GM12878 (cell line): ENCODE data around the gene EIF1. TPM values are rescaled to one million over a fixed set of nuclear protein-coding genes. Genes with fewer than 3 reads are reported as not detected.

Source experiments
- BHLHE40 ChIP-seq, 2 experiments: fragments of 450-650 bp in 1 of 2; IDR thresholded peaks; 2 replicates each; pipeline ENCODE4 v1.6.1; 2011 to 2017; ENCODE audit warnings: low read depth in 2 of 2, borderline replicate concordance in 1 of 2, improper control_type of control experiment in 1 of 2, low read length in 1 of 2, mild to moderate bottlenecking in 1 of 2
- CHD4 ChIP-seq: fragments of 200-600 bp; sonication (generic); IDR thresholded peaks from 2 replicates; pipeline ENCODE4 v1.6.1; 2016; ENCODE audit warnings: mild to moderate bottlenecking
- FOXK2 ChIP-seq: fragments of 450-650 bp; IDR thresholded peaks from 2 replicates; pipeline ENCODE4 v1.6.1; 2017; ENCODE audit warnings: mild to moderate bottlenecking, moderate library complexity
- HDGF ChIP-seq: fragments of 450-650 bp; IDR thresholded peaks from 2 replicates; pipeline ENCODE4 v1.6.1; 2016; ENCODE audit warnings: antibody characterized with exemption
- MTA3 ChIP-seq: IDR thresholded peaks from 2 replicates; pipeline ENCODE4 v1.6.1; 2012; ENCODE audit warnings: low read length, inconsistent platforms, borderline replicate concordance
- NR2C1 ChIP-seq: fragments of 450-650 bp; IDR thresholded peaks from 2 replicates; pipeline ENCODE4 v1.6.1; 2017; ENCODE audit warnings: antibody characterized with exemption, mild to moderate bottlenecking, moderate library complexity
- NR2F1 ChIP-seq: fragments of 450-650 bp; conservative IDR thresholded peaks from 2 replicates; pipeline ENCODE4 v1.6.1; 2017; ENCODE audit warnings: mild to moderate bottlenecking
- RBBP5 ChIP-seq: fragments of 200-600 bp; sonication (generic); conservative IDR thresholded peaks from 2 replicates; pipeline ENCODE4 v1.6.1; 2016
- RUNX3 ChIP-seq: IDR thresholded peaks from 2 replicates; pipeline ENCODE4 v1.6.1; 2012; ENCODE audit warnings: low read length, inconsistent platforms
- SMARCA5 ChIP-seq: fragments of 450-650 bp; IDR thresholded peaks from 2 replicates; pipeline ENCODE4 v1.6.1; 2017; ENCODE audit warnings: mild to moderate bottlenecking
- polyA plus RNA-seq, 11 experiments: library from polyadenylated mRNA; depleted of rRNA in 4 of 11; unstranded in 6 of 11; stranded (reverse) in 5 of 11; fragments of >200 nt; fragmentation: Nextera tagmentation in 4 of 11; fragmentation: Illumina TruSeq in 1 of 11; extraction: Ambion mirVana in 4 of 11; extraction: Trizol in 1 of 11; gene quantifications; 1 replicate in 1 of 11; 2 replicates in 10 of 11; pipeline versions ENCODE4 v1.2.1 to v1.2.3, GENCODE V29; 2011 to 2016; ENCODE audit warnings: inconsistent platforms in 2 of 11, missing spikeins in 2 of 11, low read depth in 1 of 11
- total RNA-seq, 4 experiments: library from RNA; depleted of rRNA in 3 of 4; stranded (reverse); fragments of >200 nt in 3 of 4; fragmentation: Illumina TruSeq in 1 of 4; extraction: Trizol in 1 of 4; gene quantifications; 2 replicates each; pipeline versions ENCODE4 v1.2.1 to v1.2.3, GENCODE V29; 2013 to 2021
- TF ChIP-seq, protein P1 (sequence below): fragments of 450-650 bp; IDR thresholded peaks from 2 replicates; pipeline ENCODE4 v1.6.1; 2018; ENCODE audit warnings: borderline replicate concordance, mild to moderate bottlenecking; ENCODE audit not compliant: partially characterized antibody
- TF ChIP-seq, protein P2 (sequence below): IDR thresholded peaks from 2 replicates; pipeline ENCODE4 v1.6.1; 2012; ENCODE audit warnings: improper control_type of control experiment, low read depth, low read length; ENCODE audit not compliant: insufficient replicate concordance
- TF ChIP-seq, protein P3 (sequence below): fragments of 450-650 bp; IDR thresholded peaks from 2 replicates; pipeline ENCODE4 v1.6.1; 2017; ENCODE audit warnings: antibody characterized with exemption, mild to moderate bottlenecking, moderate library complexity
- TF ChIP-seq, protein P4 (sequence below): fragments of 450-650 bp; formaldehyde crosslinking; IDR thresholded peaks from 2 replicates; pipeline ENCODE4 v1.4.0; 2020; ENCODE audit warnings: mild to moderate bottlenecking, moderate library complexity

Gene EIF1
- total and polyA plus RNA-seq, 10 of the 15 experiments (the other 5 are each of a cell fraction or from before 2014, with no cell fraction given), result 39.4 to 815 (median 480) TPM

DNA sequence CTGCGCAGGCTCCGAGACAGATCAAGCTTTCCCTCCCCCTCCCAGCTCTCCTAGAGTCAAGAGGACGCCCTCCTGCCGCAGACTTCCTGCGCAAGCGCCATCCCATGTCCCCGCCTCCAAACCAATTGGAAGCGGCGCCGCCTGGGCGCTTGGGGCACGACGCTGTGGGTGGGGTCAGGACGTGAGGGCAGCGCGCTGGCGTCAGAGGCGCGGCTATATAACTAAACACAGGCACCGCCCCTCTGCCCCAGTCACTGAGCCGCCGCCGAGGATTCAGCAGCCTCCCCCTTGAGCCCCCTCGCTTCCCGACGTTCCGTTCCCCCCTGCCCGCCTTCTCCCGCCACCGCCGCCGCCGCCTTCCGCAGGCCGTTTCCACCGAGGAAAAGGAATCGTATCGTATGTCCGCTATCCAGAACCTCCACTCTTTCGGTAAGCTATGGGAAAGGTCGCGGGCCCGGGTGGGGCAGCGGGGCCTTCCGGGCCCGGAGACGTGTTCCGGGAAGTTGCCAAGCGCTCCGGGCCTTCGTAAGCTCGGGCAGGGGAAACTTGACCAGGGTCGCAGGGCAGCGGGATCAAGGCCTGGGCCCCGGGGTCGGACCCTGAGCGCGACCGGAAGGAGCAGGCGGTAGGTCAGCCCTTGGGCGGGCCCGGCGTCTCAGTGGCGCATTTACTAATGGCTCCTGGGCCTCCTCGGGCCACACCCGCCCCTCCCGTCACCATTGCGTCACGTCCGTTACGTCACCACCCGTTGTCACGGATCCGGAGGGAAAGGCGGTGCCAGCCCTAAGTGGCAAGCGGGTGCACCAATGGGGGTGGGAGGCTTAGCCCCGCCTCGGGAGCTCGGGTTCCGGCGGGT lies at the start of gene EIF1 (continued):
- TF ChIP-seq MTA3 (0 out of 2 replicates have a peak, but pooled peaks have one; percentile 57), RUNX3 (no peak), NR2C1 (peak; percentile 92), NR2F1 (peak; percentile 91), BHLHE40 (IDR thresholded peaks at IDR 0.05; ENCODE audit: borderline replicate concordance in 1 of 2, low read depth in 2 of 2, low read length in 1 of 2) (peak in 1 of 2 experiments; percentile 72; a peak in 3 of 4 replicates), CHD4 (no peak), SMARCA5 (peak; percentile 84), FOXK2 (peak; percentile 45), HDGF (peak; percentile 94), RBBP5 (peak; percentile 80)
- TF ChIP-seq, protein P1, sequence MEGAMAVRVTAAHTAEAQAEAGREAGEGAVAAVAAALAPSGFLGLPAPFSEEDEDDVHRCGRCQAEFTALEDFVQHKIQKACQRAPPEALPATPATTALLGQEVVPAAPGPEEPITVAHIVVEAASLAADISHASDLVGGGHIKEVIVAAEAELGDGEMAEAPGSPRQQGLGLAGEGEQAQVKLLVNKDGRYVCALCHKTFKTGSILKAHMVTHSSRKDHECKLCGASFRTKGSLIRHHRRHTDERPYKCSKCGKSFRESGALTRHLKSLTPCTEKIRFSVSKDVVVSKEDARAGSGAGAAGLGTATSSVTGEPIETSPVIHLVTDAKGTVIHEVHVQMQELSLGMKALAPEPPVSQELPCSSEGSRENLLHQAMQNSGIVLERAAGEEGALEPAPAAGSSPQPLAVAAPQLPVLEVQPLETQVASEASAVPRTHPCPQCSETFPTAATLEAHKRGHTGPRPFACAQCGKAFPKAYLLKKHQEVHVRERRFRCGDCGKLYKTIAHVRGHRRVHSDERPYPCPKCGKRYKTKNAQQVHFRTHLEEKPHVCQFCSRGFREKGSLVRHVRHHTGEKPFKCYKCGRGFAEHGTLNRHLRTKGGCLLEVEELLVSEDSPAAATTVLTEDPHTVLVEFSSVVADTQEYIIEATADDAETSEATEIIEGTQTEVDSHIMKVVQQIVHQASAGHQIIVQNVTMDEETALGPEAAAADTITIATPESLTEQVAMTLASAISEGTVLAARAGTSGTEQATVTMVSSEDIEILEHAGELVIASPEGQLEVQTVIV, result peak; percentile 58
- TF ChIP-seq, protein P2, sequence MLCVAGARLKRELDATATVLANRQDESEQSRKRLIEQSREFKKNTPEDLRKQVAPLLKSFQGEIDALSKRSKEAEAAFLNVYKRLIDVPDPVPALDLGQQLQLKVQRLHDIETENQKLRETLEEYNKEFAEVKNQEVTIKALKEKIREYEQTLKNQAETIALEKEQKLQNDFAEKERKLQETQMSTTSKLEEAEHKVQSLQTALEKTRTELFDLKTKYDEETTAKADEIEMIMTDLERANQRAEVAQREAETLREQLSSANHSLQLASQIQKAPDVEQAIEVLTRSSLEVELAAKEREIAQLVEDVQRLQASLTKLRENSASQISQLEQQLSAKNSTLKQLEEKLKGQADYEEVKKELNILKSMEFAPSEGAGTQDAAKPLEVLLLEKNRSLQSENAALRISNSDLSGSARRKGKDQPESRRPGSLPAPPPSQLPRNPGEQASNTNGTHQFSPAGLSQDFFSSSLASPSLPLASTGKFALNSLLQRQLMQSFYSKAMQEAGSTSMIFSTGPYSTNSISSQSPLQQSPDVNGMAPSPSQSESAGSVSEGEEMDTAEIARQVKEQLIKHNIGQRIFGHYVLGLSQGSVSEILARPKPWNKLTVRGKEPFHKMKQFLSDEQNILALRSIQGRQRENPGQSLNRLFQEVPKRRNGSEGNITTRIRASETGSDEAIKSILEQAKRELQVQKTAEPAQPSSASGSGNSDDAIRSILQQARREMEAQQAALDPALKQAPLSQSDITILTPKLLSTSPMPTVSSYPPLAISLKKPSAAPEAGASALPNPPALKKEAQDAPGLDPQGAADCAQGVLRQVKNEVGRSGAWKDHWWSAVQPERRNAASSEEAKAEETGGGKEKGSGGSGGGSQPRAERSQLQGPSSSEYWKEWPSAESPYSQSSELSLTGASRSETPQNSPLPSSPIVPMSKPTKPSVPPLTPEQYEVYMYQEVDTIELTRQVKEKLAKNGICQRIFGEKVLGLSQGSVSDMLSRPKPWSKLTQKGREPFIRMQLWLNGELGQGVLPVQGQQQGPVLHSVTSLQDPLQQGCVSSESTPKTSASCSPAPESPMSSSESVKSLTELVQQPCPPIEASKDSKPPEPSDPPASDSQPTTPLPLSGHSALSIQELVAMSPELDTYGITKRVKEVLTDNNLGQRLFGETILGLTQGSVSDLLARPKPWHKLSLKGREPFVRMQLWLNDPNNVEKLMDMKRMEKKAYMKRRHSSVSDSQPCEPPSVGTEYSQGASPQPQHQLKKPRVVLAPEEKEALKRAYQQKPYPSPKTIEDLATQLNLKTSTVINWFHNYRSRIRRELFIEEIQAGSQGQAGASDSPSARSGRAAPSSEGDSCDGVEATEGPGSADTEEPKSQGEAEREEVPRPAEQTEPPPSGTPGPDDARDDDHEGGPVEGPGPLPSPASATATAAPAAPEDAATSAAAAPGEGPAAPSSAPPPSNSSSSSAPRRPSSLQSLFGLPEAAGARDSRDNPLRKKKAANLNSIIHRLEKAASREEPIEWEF, result no peak
- TF ChIP-seq, protein P3, sequence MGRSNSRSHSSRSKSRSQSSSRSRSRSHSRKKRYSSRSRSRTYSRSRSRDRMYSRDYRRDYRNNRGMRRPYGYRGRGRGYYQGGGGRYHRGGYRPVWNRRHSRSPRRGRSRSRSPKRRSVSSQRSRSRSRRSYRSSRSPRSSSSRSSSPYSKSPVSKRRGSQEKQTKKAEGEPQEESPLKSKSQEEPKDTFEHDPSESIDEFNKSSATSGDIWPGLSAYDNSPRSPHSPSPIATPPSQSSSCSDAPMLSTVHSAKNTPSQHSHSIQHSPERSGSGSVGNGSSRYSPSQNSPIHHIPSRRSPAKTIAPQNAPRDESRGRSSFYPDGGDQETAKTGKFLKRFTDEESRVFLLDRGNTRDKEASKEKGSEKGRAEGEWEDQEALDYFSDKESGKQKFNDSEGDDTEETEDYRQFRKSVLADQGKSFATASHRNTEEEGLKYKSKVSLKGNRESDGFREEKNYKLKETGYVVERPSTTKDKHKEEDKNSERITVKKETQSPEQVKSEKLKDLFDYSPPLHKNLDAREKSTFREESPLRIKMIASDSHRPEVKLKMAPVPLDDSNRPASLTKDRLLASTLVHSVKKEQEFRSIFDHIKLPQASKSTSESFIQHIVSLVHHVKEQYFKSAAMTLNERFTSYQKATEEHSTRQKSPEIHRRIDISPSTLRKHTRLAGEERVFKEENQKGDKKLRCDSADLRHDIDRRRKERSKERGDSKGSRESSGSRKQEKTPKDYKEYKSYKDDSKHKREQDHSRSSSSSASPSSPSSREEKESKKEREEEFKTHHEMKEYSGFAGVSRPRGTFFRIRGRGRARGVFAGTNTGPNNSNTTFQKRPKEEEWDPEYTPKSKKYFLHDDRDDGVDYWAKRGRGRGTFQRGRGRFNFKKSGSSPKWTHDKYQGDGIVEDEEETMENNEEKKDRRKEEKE, result no peak
- TF ChIP-seq, protein P4, sequence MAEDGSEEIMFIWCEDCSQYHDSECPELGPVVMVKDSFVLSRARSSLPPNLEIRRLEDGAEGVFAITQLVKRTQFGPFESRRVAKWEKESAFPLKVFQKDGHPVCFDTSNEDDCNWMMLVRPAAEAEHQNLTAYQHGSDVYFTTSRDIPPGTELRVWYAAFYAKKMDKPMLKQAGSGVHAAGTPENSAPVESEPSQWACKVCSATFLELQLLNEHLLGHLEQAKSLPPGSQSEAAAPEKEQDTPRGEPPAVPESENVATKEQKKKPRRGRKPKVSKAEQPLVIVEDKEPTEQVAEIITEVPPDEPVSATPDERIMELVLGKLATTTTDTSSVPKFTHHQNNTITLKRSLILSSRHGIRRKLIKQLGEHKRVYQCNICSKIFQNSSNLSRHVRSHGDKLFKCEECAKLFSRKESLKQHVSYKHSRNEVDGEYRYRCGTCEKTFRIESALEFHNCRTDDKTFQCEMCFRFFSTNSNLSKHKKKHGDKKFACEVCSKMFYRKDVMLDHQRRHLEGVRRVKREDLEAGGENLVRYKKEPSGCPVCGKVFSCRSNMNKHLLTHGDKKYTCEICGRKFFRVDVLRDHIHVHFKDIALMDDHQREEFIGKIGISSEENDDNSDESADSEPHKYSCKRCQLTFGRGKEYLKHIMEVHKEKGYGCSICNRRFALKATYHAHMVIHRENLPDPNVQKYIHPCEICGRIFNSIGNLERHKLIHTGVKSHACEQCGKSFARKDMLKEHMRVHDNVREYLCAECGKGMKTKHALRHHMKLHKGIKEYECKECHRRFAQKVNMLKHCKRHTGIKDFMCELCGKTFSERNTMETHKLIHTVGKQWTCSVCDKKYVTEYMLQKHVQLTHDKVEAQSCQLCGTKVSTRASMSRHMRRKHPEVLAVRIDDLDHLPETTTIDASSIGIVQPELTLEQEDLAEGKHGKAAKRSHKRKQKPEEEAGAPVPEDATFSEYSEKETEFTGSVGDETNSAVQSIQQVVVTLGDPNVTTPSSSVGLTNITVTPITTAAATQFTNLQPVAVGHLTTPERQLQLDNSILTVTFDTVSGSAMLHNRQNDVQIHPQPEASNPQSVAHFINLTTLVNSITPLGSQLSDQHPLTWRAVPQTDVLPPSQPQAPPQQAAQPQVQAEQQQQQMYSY, result peak; percentile 75
